IMR-90 (cell line): Measurements from ENCODE around the gene USF1. TPM values are rescaled to one million over a fixed set of nuclear protein-coding genes. Genes with fewer than 3 reads are reported as not detected.

Experiments used
- ATAC-seq: fragments of 200-7000 bp; cut with Tn5 transposase; 2 replicates; pipeline ENCODE4 v1.9.1; 2020; ENCODE audit warnings: low read depth, mild to moderate bottlenecking, moderate library complexity
- BruUV-seq: library from RNA; stranded (reverse); fragments of 400-500 nt; replicated peaks from 2 replicates; lab custom pipeline; 2021; lab: Mats Ljungman, UMichigan
- CTCF ChIA-PET: fragments of 300-600 bp; formaldehyde crosslinking; extraction: SDS; loops from one replicate; lab custom pipeline; 2021; ENCODE audit warnings: antibody characterized with exemption; lab: Yijun Ruan, JAX
- POLR2A ChIA-PET: fragments of 300-600 bp; sonication (Branson Sonifier 250); formaldehyde crosslinking; loops from one replicate; lab custom pipeline; 2022; ENCODE audit warnings: antibody characterized with exemption; ENCODE audit not compliant: unreplicated experiment; lab: Charles Lee
- DNase-seq: peaks from one replicate; pipeline ENCODE4 v3.0.0; 2013
- H2AFZ ChIP-seq: replicated peaks from 2 replicates; pipeline ENCODE3; 2013; ENCODE audit warnings: low read length, mild to moderate bottlenecking; ENCODE audit not compliant: poor library complexity
- H2AK5ac ChIP-seq: 2 replicates; pipeline ENCODE4 v1.6.1; 2013; ENCODE audit warnings: low read depth, low read length, inconsistent platforms
- H2AK9ac ChIP-seq: replicated peaks from 2 replicates; pipeline ENCODE3; 2013; ENCODE audit warnings: mild to moderate bottlenecking, low read depth, low read length, moderate library complexity; ENCODE audit not compliant: poor library complexity
- H2BK120ac ChIP-seq: 2 replicates; pipeline ENCODE4 v1.6.1; 2013; ENCODE audit warnings: low read depth, low read length, inconsistent platforms
- H2BK15ac ChIP-seq: 3 replicates; pipeline ENCODE4 v1.6.1; 2013; ENCODE audit warnings: low read depth, low read length, inconsistent platforms
- H2BK20ac ChIP-seq: 2 replicates; pipeline ENCODE4 v1.6.1; 2013; ENCODE audit warnings: low read depth, mild to moderate bottlenecking, inconsistent platforms, low read length, moderate library complexity
- H2BK5ac ChIP-seq: 2 replicates; pipeline ENCODE4 v1.6.1; 2013; ENCODE audit warnings: mild to moderate bottlenecking, low read depth, low read length, inconsistent platforms; ENCODE audit not compliant: poor library complexity, severe bottlenecking
- H3K14ac ChIP-seq: replicated peaks from 2 replicates; pipeline ENCODE4 v1.6.1; 2013; ENCODE audit warnings: low read depth, low read length, inconsistent platforms
- H3K18ac ChIP-seq: 2 replicates; pipeline ENCODE4 v1.6.1; 2013; ENCODE audit warnings: low read depth, low read length, control low read depth
- H3K23ac ChIP-seq: 2 replicates; pipeline ENCODE4 v1.6.1; 2013; ENCODE audit warnings: low read depth, low read length, inconsistent platforms
- H3K27ac ChIP-seq: 2 replicates; pipeline ENCODE4 v1.5.1; 2013; ENCODE audit warnings: mild to moderate bottlenecking, control low read depth, low read length; ENCODE audit not compliant: insufficient read depth
- H3K27me3 ChIP-seq: 2 replicates; pipeline ENCODE4 v1.6.1; 2013; ENCODE audit warnings: low read length; ENCODE audit not compliant: control insufficient read depth, insufficient read depth
- H3K36me3 ChIP-seq: 2 replicates; pipeline ENCODE4 v1.6.1; 2013; ENCODE audit warnings: low read length, mixed read lengths; ENCODE audit not compliant: control insufficient read depth, insufficient read depth
- H3K4ac ChIP-seq: 2 replicates; pipeline ENCODE4 v1.6.1; 2013; ENCODE audit warnings: low read depth, low read length, inconsistent platforms
- H3K4me1 ChIP-seq: 2 replicates; pipeline ENCODE4 v1.6.1; 2013; ENCODE audit warnings: low read length, mixed read lengths; ENCODE audit not compliant: control insufficient read depth, insufficient read depth
- H3K4me2 ChIP-seq: 2 replicates; pipeline ENCODE4 v1.6.1; 2013; ENCODE audit warnings: low read depth, mild to moderate bottlenecking, control low read depth, low read length, moderate library complexity
- H3K4me3 ChIP-seq: 2 replicates; pipeline ENCODE4 v1.5.1; 2013; ENCODE audit warnings: low read depth, mild to moderate bottlenecking, control low read depth, low read length, moderate library complexity; ENCODE audit not compliant: insufficient read depth
- H3K56ac ChIP-seq: 2 replicates; pipeline ENCODE4 v1.6.1; 2013; ENCODE audit warnings: low read length, inconsistent platforms; ENCODE audit not compliant: insufficient read depth; ENCODE audit errors: extremely low read depth
- H3K79me1 ChIP-seq, 2 experiments: 2 replicates each; pipeline ENCODE4 v1.6.1; 2013; ENCODE audit warnings: low read length in 2 of 2, inconsistent platforms in 1 of 2, low read depth in 1 of 2
- H3K9ac ChIP-seq: 2 replicates; pipeline ENCODE4 v1.6.1; 2013; ENCODE audit warnings: low read depth, low read length, control low read depth
- H3K9me1 ChIP-seq: 2 replicates; pipeline ENCODE4 v1.6.1; 2013; ENCODE audit warnings: low read length, inconsistent platforms; ENCODE audit not compliant: insufficient read depth
- H3K9me3 ChIP-seq: 2 replicates; pipeline ENCODE4 v1.6.1; 2013; ENCODE audit warnings: low read length; ENCODE audit not compliant: control insufficient read depth, insufficient read depth
- H4K20me1 ChIP-seq: 2 replicates; pipeline ENCODE4 v1.6.1; 2013; ENCODE audit warnings: low read length, inconsistent platforms; ENCODE audit not compliant: insufficient read depth
- H4K5ac ChIP-seq: 2 replicates; pipeline ENCODE4 v1.6.1; 2013; ENCODE audit warnings: mild to moderate bottlenecking, low read depth, low read length, control low read depth
- H4K8ac ChIP-seq, 2 experiments: 2 replicates each; pipeline ENCODE4 v1.6.1; 2013; ENCODE audit warnings: low read depth in 2 of 2, low read length in 2 of 2, control low read depth in 1 of 2, inconsistent platforms in 1 of 2
- H4K91ac ChIP-seq: 2 replicates; pipeline ENCODE4 v1.6.1; 2013; ENCODE audit warnings: low read depth, low read length, inconsistent platforms; ENCODE audit not compliant: insufficient read depth
- FOS ChIP-seq: fragments of 150-350 bp; IDR thresholded peaks from 2 replicates; pipeline ENCODE4 v1.6.1; 2016; ENCODE audit warnings: low read depth, low read length
- MAZ ChIP-seq: IDR thresholded peaks from 2 replicates; pipeline ENCODE4 v1.6.1; 2012; ENCODE audit warnings: low read depth, mild to moderate bottlenecking, low read length, improper control_type of control experiment, moderate library complexity, borderline replicate concordance
- RAD21 ChIP-seq: IDR thresholded peaks from 2 replicates; pipeline ENCODE4 v1.6.1; 2012; ENCODE audit warnings: low read length, improper control_type of control experiment
- RCOR1 ChIP-seq: IDR thresholded peaks from 2 replicates; pipeline ENCODE4 v1.6.1; 2012; ENCODE audit warnings: mild to moderate bottlenecking, low read length, improper control_type of control experiment; ENCODE audit not compliant: insufficient replicate concordance
- RFX5 ChIP-seq: IDR thresholded peaks from 2 replicates; pipeline ENCODE4 v1.8.0; 2012; ENCODE audit warnings: low read depth, mild to moderate bottlenecking, low read length, moderate library complexity
- WGBS, 2 experiments: methylation state at CpG; one replicate each; pipeline versions ENCODE4 v1.1.5 to v1.1.7; 2013; ENCODE audit warnings: missing lambda C conversion rate in 2 of 2; ENCODE audit not compliant: insufficient read length in 1 of 2; ENCODE audit errors: extremely low coverage in 2 of 2; 5-methylcytosine and 5-hydroxymethylcytosine counted together
- dilution Hi-C: fragments of 300-500 bp; cut with HindIII; formaldehyde crosslinking; loops from one replicate; pipeline ENCODE4 v1.14.3; 2018; ENCODE audit warnings: low sequenced_read_pairs; ENCODE audit not compliant: unreplicated experiment
- in situ Hi-C: fragments of 300-500 bp; cut with MboI; formaldehyde crosslinking; loops from 3 replicates; pipeline ENCODE4 v1.14.3; 2019; ENCODE audit warnings: low sequenced_read_pairs, inconsistent platforms, mixed read lengths
- intact Hi-C: fragments of 100-400 bp; cut with micrococcal nuclease; formaldehyde crosslinking; loops from 2 replicates; pipeline ENCODE4 v1.10.0; 2022
- polyA plus RNA-seq, 3 experiments: library from polyadenylated mRNA; depleted of rRNA; stranded (reverse); fragments of >200 nt; gene quantifications; 2 replicates each; pipeline ENCODE4 v1.2.3, GENCODE V29; 2012; ENCODE audit warnings: low replicate concordance in 1 of 3
- total RNA-seq: library from RNA; depleted of rRNA; stranded (reverse); fragments of >200 nt; gene quantifications from 2 replicates; pipeline ENCODE4 v1.2.3, GENCODE V29; 2012

Gene USF1
- total and polyA plus RNA-seq, 2 of the 4 experiments (the other 2 are of a cell fraction): 37.1 to 78.9 TPM

DNA sequence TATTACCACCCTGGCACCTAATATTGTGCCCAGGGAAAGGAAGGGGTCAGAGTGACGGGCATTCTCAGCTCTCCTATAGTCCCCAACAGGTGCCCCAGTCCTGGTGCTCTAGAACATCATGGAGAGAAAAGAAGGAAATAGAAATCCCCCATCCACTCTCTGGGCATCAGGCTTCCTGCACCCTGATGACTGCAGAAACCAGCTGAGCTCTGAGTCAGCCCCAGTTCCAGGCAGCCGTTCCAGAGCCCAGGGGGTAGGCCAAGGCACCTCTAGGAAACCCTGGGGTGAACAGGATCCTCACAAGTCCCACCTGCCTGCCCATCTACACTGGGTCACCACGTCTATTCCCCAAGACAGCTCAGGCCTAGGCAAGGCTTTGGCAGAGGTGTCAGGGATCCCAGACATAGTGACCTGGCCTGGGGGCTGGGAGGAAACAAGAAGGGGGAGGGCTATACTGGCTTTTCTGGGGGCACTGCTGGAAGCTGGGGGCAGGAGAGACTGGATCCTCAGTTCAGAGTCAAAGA is 42.9 kb upstream of the USF1 start:
- Histone ChIP-seq H3K27me3 (no peaks in the 10 kb centered on the region), H4K8ac (no peak overlapping the region), H3K4ac (no peak overlapping the region; the same call in 1 of the 2 replicates), H4K91ac (no peak overlapping the region), H3K4me1 (peaks cover 25% of the 10 kb centered on the region), H3K23ac (no peak overlapping the region), H2BK120ac (no peak overlapping the region; the same call in 1 of the 2 replicates), H2AK5ac (0 out of 2 replicates have a peak overlapping the region, but pooled peaks have one; percentile 56), H4K20me1 (no peaks in the 10 kb centered on the region), H2AK9ac (peak overlapping the region; percentile 69), H3K9me1 (peaks cover 26% of the 10 kb centered on the region), H3K14ac (no peak overlapping the region; the same call in none of the 2 replicates), H3K4me2 (no peak overlapping the region), H4K5ac (peak overlapping the region; percentile 21; the same call in 1 of the 2 replicates), H2BK20ac (no peak overlapping the region), H3K9me3 (no peaks in the 10 kb centered on the region), H3K36me3 (no peaks in the 10 kb centered on the region), H3K56ac (no peak overlapping the region), H2AFZ (peak overlapping the region; percentile 16), H3K9ac (no peak overlapping the region), H3K18ac (0 out of 2 replicates have a peak overlapping the region, but pooled peaks have one; percentile 27), H2BK15ac (no peak overlapping the region), H3K27ac (no peak overlapping the region), H3K4me3 (no peak overlapping the region), H3K79me1 (no peaks in the 10 kb centered on the region), H2BK5ac (peak overlapping the region; percentile 10)
- ChIA-PET POLR2A (no interaction called here), CTCF (interaction anchor here (0.5 to 1.0 kb wide), 2 partner anchors 9 to 719 kb away, joined by 4 read pairs; no protein-coding TSS in a partner anchor)
- peak; percentile 63 for DNase-seq
- no CpG with 5 or more reads among the region's 3 CpGs for WGBS, 2 experiments
- dilution Hi-C loops (no loop called here), intact Hi-C loops (no loop called here), in situ Hi-C loops (no loop called here)
- BruUV-seq: no TSS peak
- no peak for TF ChIP-seq RFX5
- TF ChIP-seq FOS: 0 out of 2 replicates have a peak, but pooled peaks have one; percentile 13
- TF ChIP-seq MAZ: peak; percentile 27; the same call in 1 of the 2 replicates
- TF ChIP-seq RCOR1: no peak
- TF ChIP-seq RAD21: no peak
- ATAC-seq: peak; percentile 67
